Hepatocyte (in vitro differentiated cells): Measurements from ENCODE around the gene TES. TPM values are rescaled to one million over a fixed set of nuclear protein-coding genes. Genes with fewer than 3 reads are reported as not detected.

Experiments
- DNase-seq: peaks from one replicate; pipeline ENCODE4 v3.0.0-alpha.2; 2016; ENCODE audit warnings: low spot score
- H2AFZ ChIP-seq: fragments of 200-600 bp; sonication (generic); 2 replicates; pipeline ENCODE4 v1.6.0; 2016; ENCODE audit warnings: antibody characterized with exemption, mild to moderate bottlenecking
- H3K27ac ChIP-seq: fragments of 200-600 bp; sonication (generic); 2 replicates; pipeline ENCODE4 v1.5.1; 2016; ENCODE audit warnings: mild to moderate bottlenecking
- H3K27me3 ChIP-seq: fragments of 200-600 bp; sonication (generic); 2 replicates; pipeline ENCODE4 v1.6.1; 2016
- H3K36me3 ChIP-seq: fragments of 200-600 bp; sonication (generic); replicated peaks from 2 replicates; pipeline ENCODE4 v1.5.1; 2016; ENCODE audit warnings: low read depth; ENCODE audit not compliant: insufficient read depth
- H3K4me1 ChIP-seq: fragments of 200-600 bp; sonication (generic); 2 replicates; pipeline ENCODE4 v1.5.1; 2016; ENCODE audit warnings: mild to moderate bottlenecking, moderate library complexity; ENCODE audit not compliant: insufficient read depth
- H3K4me2 ChIP-seq: fragments of 200-600 bp; sonication (generic); 2 replicates; pipeline ENCODE4 v1.6.0; 2016
- H3K4me3 ChIP-seq: fragments of 200-600 bp; sonication (generic); 2 replicates; pipeline ENCODE4 v1.5.1; 2016; ENCODE audit warnings: mild to moderate bottlenecking
- H3K79me2 ChIP-seq: fragments of 200-600 bp; sonication (generic); 2 replicates; pipeline ENCODE4 v1.6.0; 2017; ENCODE audit warnings: mild to moderate bottlenecking
- H3K9me2 ChIP-seq: fragments of 200-600 bp; sonication (generic); replicated peaks from 2 replicates; pipeline ENCODE4 v1.6.0; 2017; ENCODE audit warnings: mild to moderate bottlenecking; ENCODE audit not compliant: insufficient read depth
- H3K9me3 ChIP-seq: fragments of 200-600 bp; sonication (generic); 2 replicates; pipeline ENCODE4 v1.5.1; 2016; ENCODE audit warnings: low read depth, mild to moderate bottlenecking
- H4K20me1 ChIP-seq: fragments of 200-600 bp; sonication (generic); 2 replicates; pipeline ENCODE4 v1.6.0; 2016; ENCODE audit warnings: mild to moderate bottlenecking; ENCODE audit not compliant: insufficient read depth, poor library complexity, severe bottlenecking
- CTCF ChIP-seq: fragments of 200-600 bp; sonication (generic); IDR thresholded peaks from 2 replicates; pipeline ENCODE4 v1.5.1; 2016; ENCODE audit warnings: antibody characterized with exemption, mild to moderate bottlenecking; ENCODE audit not compliant: poor library complexity
- EZH2 ChIP-seq: fragments of 200-600 bp; sonication (generic); IDR thresholded peaks from 2 replicates; pipeline ENCODE4 v1.6.1; 2016; ENCODE audit warnings: antibody characterized with exemption, mild to moderate bottlenecking, borderline replicate concordance
- EZH2phosphoT487 ChIP-seq: fragments of 200-600 bp; sonication (generic); IDR thresholded peaks from one replicate; pipeline ENCODE4 v1.6.1; 2018; ENCODE audit warnings: antibody characterized with exemption, mild to moderate bottlenecking, low read depth, moderate library complexity; ENCODE audit not compliant: unreplicated experiment, severe bottlenecking
- WGBS: methylation state at CpG from one replicate; pipeline ENCODE4 v1.1.6; 2016; ENCODE audit warnings: low lambda C conversion rate; ENCODE audit errors: missing lambda C conversion rate; 5-methylcytosine and 5-hydroxymethylcytosine counted together
- polyA plus RNA-seq: library from polyadenylated mRNA; unstranded; fragments of >200 nt; fragmentation: Nextera tagmentation; extraction: Ambion mirVana; gene quantifications from 2 replicates; pipeline ENCODE4 v1.2.1, GENCODE V29; 2016
- total RNA-seq: library from RNA; depleted of rRNA; stranded (reverse); fragments of >200 nt; gene quantifications from 2 replicates; pipeline ENCODE4 v1.2.3, GENCODE V29; 2014

Gene TES
- total and polyA plus RNA-seq, 2 experiments from 2014 or later = 83.2 to 122 TPM

GRCh38 chr7:116259871-116260440 is 49.6 kb downstream of the TES start:
- TF ChIP-seq CTCF (no peak), EZH2 (no peak), EZH2phosphoT487 (no peak)
- Histone ChIP-seq H3K4me1 (no peaks in the 10 kb centered on the region), H3K36me3 (no peaks in the 10 kb centered on the region), H3K27ac (no peak overlapping the region), H3K27me3 (no peaks in the 10 kb centered on the region), H4K20me1 (no peaks in the 10 kb centered on the region), H2AFZ (no peak overlapping the region), H3K79me2 (no peaks in the 10 kb centered on the region), H3K4me2 (no peak overlapping the region), H3K9me2 (no peaks in the 10 kb centered on the region), H3K9me3 (no peaks in the 10 kb centered on the region), H3K4me3 (no peak overlapping the region)
- DNase-seq = no peak
- WGBS = 89% methylated on average over 5 of the region's 5 CpGs

GRCh38 chr7:116261904-116262303 is 51.6 kb downstream of the TES start:
- Histone ChIP-seq H4K20me1 (no peaks in the 10 kb centered on the region), H3K27me3 (no peaks in the 10 kb centered on the region), H3K27ac (no peak overlapping the region), H3K9me3 (no peaks in the 10 kb centered on the region), H3K36me3 (no peaks in the 10 kb centered on the region), H3K4me1 (no peaks in the 10 kb centered on the region), H2AFZ (no peak overlapping the region), H3K4me2 (no peak overlapping the region), H3K9me2 (no peaks in the 10 kb centered on the region), H3K79me2 (no peaks in the 10 kb centered on the region), H3K4me3 (no peak overlapping the region)
- DNase-seq = no peak
- WGBS = 90% methylated on average over 3 of the region's 3 CpGs
- TF ChIP-seq EZH2phosphoT487 = no peak
- TF ChIP-seq CTCF = no peak
- no peak for TF ChIP-seq EZH2

- H4K20me1 ChIP-seq = no peaks in the 10 kb centered on the region
- no peak overlapping the region for H3K4me2 ChIP-seq
- TF ChIP-seq CTCF (no peak), EZH2phosphoT487 (no peak), EZH2 (no peak)
- H3K36me3 ChIP-seq = no peaks in the 10 kb centered on the region
- no peak overlapping the region for H3K4me3 ChIP-seq
- WGBS = 96% methylated on average over 3 of the region's 3 CpGs
- H2AFZ ChIP-seq = no peak overlapping the region
- no peaks in the 10 kb centered on the region for H3K79me2 ChIP-seq
- H3K9me3 ChIP-seq = no peaks in the 10 kb centered on the region
- H3K27ac ChIP-seq = no peak overlapping the region
- no peaks in the 10 kb centered on the region for H3K27me3 ChIP-seq
- H3K4me1 ChIP-seq = peaks cover 13% of the 10 kb centered on the region
- H3K9me2 ChIP-seq = no peaks in the 10 kb centered on the region
- DNase-seq = no peak
Observed at GRCh38 chr7:116265881-116266280, 55.5 kb downstream of the TES start.
